Measurements from ENCODE around the gene PSPC1. TPM values are rescaled to one million over a fixed set of nuclear protein-coding genes. Genes with fewer than 3 reads are reported as not detected.
"Not testable (repeated sequence)": the region's sequence is repeated elsewhere in the genome, so short reads cannot be mapped to it uniquely, and the experiment has no call there.

Gene PSPC1
- total RNA-seq, 6 donors from 2014 or later: 38.0 to 265 (median 69.7) TPM

GRCh38 chr13:19725320-19725719 lies 57.4 kb downstream of the PSPC1 start:
- no peak for DNase-seq
- Histone ChIP-seq H3K4me1 (no peaks in the 10 kb centered on the region), H3K27ac (no peak overlapping the region), H3K4me3 (no peak overlapping the region), H3K9me3 (no peaks in the 10 kb centered on the region), H3K27me3 (no peaks in the 10 kb centered on the region), H3K36me3 (peaks cover 0 to 41% (median 8%) of the 10 kb centered on the region in 4 donors)
- TF ChIP-seq POLR2A (IDR thresholded peaks at IDR 0.05) (no peak), CTCF (IDR thresholded peaks at IDR 0.05) (no peak), POLR2AphosphoS5 (IDR thresholded peaks at IDR 0.05) (no peak), EP300 (IDR thresholded peaks at IDR 0.05) (no peak)
- ATAC-seq (ENCODE audit: low FRiP score in 2 of 2): no peak
- 64 to 74% methylated on average over 3 of the region's 3 CpGs for WGBS, 2 donors

DNA sequence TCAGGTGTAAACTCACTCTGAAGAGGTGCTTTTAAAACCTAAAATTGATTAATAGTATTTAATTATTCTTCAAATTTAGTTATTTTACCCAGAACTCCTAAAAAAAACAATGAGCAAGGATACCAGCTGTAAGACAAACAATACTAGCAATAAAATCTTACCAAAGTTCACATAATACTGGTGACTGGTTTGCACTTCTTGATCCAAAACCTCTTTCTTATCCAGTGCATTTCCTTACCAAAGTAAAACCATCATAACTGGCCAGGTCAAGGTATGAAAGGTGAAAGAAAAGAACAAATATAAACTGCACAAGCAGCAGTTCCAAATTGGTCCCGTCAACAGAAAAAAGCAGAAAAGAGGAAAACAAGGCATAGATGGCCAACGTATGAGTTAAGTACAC lies 62.7 kb downstream of the PSPC1 start:
- no peak for DNase-seq
- no peaks in the 10 kb centered on the region for H3K4me1 ChIP-seq
- 89% methylated on average over 2 of the region's 2 CpGs for WGBS, 2 donors
- no peak overlapping the region for H3K4me3 ChIP-seq
- TF ChIP-seq POLR2A (IDR thresholded peaks at IDR 0.05) (no peak), CTCF (IDR thresholded peaks at IDR 0.05) (no peak), EP300 (IDR thresholded peaks at IDR 0.05) (no peak), POLR2AphosphoS5 (IDR thresholded peaks at IDR 0.05) (no peak)
- no peaks in the 10 kb centered on the region for H3K27me3 ChIP-seq
- peaks cover 0 to 8% (median 2%) of the 10 kb centered on the region in 4 donors for H3K36me3 ChIP-seq
- no peak for ATAC-seq (ENCODE audit: low FRiP score in 2 of 2)
- H3K27ac ChIP-seq: no peak overlapping the region
- H3K9me3 ChIP-seq: no peaks in the 10 kb centered on the region

DNA sequence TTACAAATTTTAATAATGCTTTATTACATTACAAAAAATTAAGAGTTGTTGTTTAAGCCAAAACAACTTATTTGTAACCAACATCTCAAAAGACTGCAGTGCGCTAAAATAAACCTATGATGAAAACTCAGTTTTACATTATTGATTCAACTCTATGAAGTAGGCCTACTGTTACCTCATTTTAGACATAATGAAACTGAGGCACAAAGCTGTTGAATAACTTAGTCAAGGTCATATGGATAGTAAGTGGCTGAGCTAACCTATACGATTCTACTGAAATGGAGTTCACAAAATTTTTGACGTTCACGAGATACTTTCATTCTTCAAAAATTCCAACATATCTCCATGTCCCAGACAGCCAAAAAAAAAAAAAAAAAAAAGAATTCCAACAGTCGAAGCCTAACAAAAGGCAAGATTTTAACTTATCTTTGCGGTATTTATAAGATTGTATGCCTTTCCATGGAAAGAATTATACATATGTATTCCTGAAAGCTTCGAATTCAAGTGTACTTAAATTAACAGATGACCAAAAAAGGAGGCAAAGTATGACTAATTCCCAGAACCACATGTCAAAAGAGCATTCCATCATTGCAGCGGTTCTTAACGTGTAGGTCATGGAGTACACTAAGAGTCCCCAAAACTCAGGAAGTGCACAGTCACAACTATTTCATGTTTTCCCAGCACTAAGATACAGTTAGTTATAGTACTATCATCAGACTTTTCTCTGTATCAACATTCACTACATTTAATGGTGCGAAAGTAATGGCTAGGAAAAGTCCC lies 69.4 kb downstream of the PSPC1 start:
- TF ChIP-seq EP300 (IDR thresholded peaks at IDR 0.05) (no peak), POLR2AphosphoS5 (IDR thresholded peaks at IDR 0.05) (no peak), POLR2A (IDR thresholded peaks at IDR 0.05) (no peak), CTCF (IDR thresholded peaks at IDR 0.05) (no peak)
- DNase-seq: no peak
- Histone ChIP-seq H3K36me3 (peaks cover 0 to 4% (median 1%) of the 10 kb centered on the region in 4 donors), H3K27ac (no peak overlapping the region), H3K4me1 (no peaks in the 10 kb centered on the region), H3K9me3 (no peaks in the 10 kb centered on the region), H3K27me3 (no peaks in the 10 kb centered on the region), H3K4me3 (no peak overlapping the region)
- ATAC-seq (ENCODE audit: low FRiP score in 2 of 2): no peak
- WGBS, 2 donors: 71 to 73% methylated on average over 10 of the region's 10 CpGs

DNA sequence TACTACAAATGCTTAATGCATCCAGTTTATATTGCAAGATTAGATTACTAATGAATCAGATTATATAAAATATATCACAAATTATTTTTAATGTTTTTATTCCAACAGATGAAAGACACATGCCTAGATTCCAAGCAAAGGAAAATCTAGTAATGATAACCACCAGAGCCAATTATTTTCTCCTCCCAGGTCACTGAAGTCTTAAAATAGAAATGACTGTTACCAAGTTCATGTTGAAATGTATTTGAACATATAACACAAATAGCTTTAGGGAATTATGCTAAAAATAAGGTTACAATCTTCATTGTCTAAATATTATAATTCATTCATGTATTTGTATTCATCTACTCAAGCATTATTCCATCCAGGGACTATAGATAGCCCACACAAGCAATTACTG lies 73.0 kb downstream of the PSPC1 start:
- H3K4me1 ChIP-seq; H3K27me3 ChIP-seq; H3K4me3 ChIP-seq; H3K9me3 ChIP-seq; DNase-seq; H3K36me3 ChIP-seq; ATAC-seq (ENCODE audit: low FRiP score in 2 of 2); H3K27ac ChIP-seq: not testable (repeated sequence)

- not testable (repeated sequence) for H3K9me3 ChIP-seq; DNase-seq; H3K36me3 ChIP-seq; H3K27me3 ChIP-seq; H3K4me1 ChIP-seq; ATAC-seq (ENCODE audit: low FRiP score in 2 of 2); H3K27ac ChIP-seq; H3K4me3 ChIP-seq
- WGBS, 2 donors: 91 to 100% methylated on average over 1 of the region's 1 CpG
Observed at GRCh38 chr13:19709039-19709438, 73.7 kb downstream of the PSPC1 start.

DNA sequence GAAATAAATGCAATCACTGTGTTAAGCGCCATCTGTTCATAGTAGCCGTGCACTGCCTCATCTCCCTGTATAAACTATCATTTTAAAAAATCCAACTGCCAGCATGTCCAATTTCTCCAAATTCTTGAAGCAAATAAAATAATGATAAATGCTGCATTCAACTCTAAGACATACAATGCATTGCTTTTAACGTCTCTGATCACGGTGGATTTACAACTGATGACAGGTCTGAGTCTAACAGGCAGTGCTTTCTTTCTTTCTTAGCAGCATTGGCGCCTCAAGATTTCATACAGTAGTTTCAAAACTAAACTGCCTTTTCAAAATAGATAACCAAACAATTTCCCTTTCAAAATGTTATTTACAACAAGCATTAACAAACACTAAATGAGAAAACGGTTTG lies 78.5 kb downstream of the PSPC1 start:
- not testable (repeated sequence) for H3K36me3 ChIP-seq; H3K27me3 ChIP-seq; H3K9me3 ChIP-seq; H3K4me3 ChIP-seq; H3K27ac ChIP-seq; DNase-seq; ATAC-seq (ENCODE audit: low FRiP score in 2 of 2); H3K4me1 ChIP-seq
- 91 to 93% methylated on average over 6 of the region's 6 CpGs for WGBS, 2 donors

DNA sequence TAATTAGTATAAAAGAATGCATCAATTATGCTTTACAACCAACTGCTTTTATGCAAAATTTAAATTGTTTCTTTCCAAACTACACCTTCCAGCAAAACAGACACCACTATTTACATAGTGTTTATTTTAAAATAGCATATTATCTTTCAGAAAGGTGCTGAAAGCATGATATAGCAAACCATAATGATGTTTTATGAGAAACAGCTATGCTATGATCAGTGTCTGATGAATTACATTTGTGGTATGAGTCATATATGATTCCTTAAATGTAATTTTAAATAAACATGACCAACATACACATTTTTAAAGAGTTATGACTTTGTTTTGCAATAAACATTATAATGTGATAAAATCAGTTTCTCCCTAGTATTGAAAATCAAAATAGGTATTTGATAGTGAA lies 81.1 kb downstream of the PSPC1 start:
- H3K36me3 ChIP-seq; H3K27me3 ChIP-seq; ATAC-seq (ENCODE audit: low FRiP score in 2 of 2); DNase-seq; H3K4me3 ChIP-seq; H3K9me3 ChIP-seq; H3K27ac ChIP-seq; H3K4me1 ChIP-seq: not testable (repeated sequence)

- not testable (repeated sequence) for ATAC-seq (ENCODE audit: low FRiP score in 2 of 2); H3K4me1 ChIP-seq; H3K36me3 ChIP-seq; DNase-seq; H3K9me3 ChIP-seq; H3K4me3 ChIP-seq; H3K27ac ChIP-seq; H3K27me3 ChIP-seq
- 94 to 97% methylated on average over 2 to 3 of the region's 5 CpGs for WGBS, 2 donors
Observed at GRCh38 chr13:19700963-19701362, 81.8 kb downstream of the PSPC1 start.
